C4-2B (cell line): ENCODE measurements around the gene LLGL1.

Experiments
- ZFX ChIP-seq: fragments of 450-650 bp; IDR thresholded peaks from 2 replicates; pipeline ENCODE4 v1.6.1; 2017
- TF ChIP-seq, protein P1 (sequence below): fragments of 450-650 bp; conservative IDR thresholded peaks from 2 replicates; pipeline ENCODE4 v1.5.1; 2017; ENCODE audit warnings: mild to moderate bottlenecking

- TF ChIP-seq, protein P1, sequence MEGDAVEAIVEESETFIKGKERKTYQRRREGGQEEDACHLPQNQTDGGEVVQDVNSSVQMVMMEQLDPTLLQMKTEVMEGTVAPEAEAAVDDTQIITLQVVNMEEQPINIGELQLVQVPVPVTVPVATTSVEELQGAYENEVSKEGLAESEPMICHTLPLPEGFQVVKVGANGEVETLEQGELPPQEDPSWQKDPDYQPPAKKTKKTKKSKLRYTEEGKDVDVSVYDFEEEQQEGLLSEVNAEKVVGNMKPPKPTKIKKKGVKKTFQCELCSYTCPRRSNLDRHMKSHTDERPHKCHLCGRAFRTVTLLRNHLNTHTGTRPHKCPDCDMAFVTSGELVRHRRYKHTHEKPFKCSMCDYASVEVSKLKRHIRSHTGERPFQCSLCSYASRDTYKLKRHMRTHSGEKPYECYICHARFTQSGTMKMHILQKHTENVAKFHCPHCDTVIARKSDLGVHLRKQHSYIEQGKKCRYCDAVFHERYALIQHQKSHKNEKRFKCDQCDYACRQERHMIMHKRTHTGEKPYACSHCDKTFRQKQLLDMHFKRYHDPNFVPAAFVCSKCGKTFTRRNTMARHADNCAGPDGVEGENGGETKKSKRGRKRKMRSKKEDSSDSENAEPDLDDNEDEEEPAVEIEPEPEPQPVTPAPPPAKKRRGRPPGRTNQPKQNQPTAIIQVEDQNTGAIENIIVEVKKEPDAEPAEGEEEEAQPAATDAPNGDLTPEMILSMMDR, result no peak
- TF ChIP-seq ZFX, result no peak
Observed at GRCh38 chr17:18182110-18182977, 43.1 kb upstream of the LLGL1 start.
